HG03066 (cell line): ENCODE results near the gene PHLDA3.

Experiments used
- ATAC-seq: cut with Tn5 transposase; IDR thresholded peaks from one replicate; pipeline ENCODE4 v1.9.1; 2021; ENCODE audit warnings: low read depth; ENCODE audit not compliant: unreplicated experiment

Gene PHLDA3

GRCh38 chr1:201468844-201469644 is at the start of gene PHLDA3:
PHLDA3 (minus strand) TSS chr1:201469188; CDS start chr1:201468786, 402 bp downstream.
- ATAC-seq = peak; percentile 72

GRCh38 chr1:201518071-201518470 is 49.1 kb upstream of the PHLDA3 start:
- ATAC-seq = no peak

GRCh38 chr1:201517631-201518030 is 48.6 kb upstream of the PHLDA3 start:
- no peak for ATAC-seq

- no peak for ATAC-seq
These were observed 47.6 kb upstream of the PHLDA3 start for GRCh38 chr1:201516511-201517127.

- ATAC-seq = no peak
These were observed 46.9 kb upstream of the PHLDA3 start for GRCh38 chr1:201515895-201516294.

- no peak for ATAC-seq
These were observed 46.2 kb upstream of the PHLDA3 start for GRCh38 chr1:201515062-201515750.

GRCh38 chr1:201514466-201514865 is 45.5 kb upstream of the PHLDA3 start:
- no peak for ATAC-seq

- ATAC-seq = no peak
These were observed 44.7 kb upstream of the PHLDA3 start for GRCh38 chr1:201513498-201514243.

GRCh38 chr1:201511941-201512539 is 43.1 kb upstream of the PHLDA3 start:
- ATAC-seq = peak; percentile 38

GRCh38 chr1:201511396-201511940 is 42.5 kb upstream of the PHLDA3 start:
- ATAC-seq = no peak

- ATAC-seq = no peak
These were observed 41.7 kb upstream of the PHLDA3 start for GRCh38 chr1:201510734-201511133.

- no peak for ATAC-seq
These were observed 40.8 kb upstream of the PHLDA3 start for GRCh38 chr1:201509601-201510374.

- no peak for ATAC-seq
These were observed 39.8 kb upstream of the PHLDA3 start for GRCh38 chr1:201508809-201509208.

GRCh38 chr1:201507360-201507675 is 38.3 kb upstream of the PHLDA3 start:
- peak; percentile 8 for ATAC-seq

GRCh38 chr1:201506557-201507359 is 37.8 kb upstream of the PHLDA3 start, which contains the start of gene CSRP1:
CSRP1 (minus strand) TSS chr1:201507123; CDS start chr1:201496303, 10,820 bp downstream.
- peak; percentile 82 for ATAC-seq

- no peak for ATAC-seq
These were observed 37.1 kb upstream of the PHLDA3 start for GRCh38 chr1:201506092-201506491.

- no peak for ATAC-seq
These were observed 36.5 kb upstream of the PHLDA3 start for GRCh38 chr1:201505503-201505890.

GRCh38 chr1:201504799-201505502 is 36.0 kb upstream of the PHLDA3 start:
- ATAC-seq = no peak
